GM12878 (cell line): Measurements from ENCODE around the gene GUCY1A1.

Experiments
- BCL11A ChIP-seq: IDR thresholded peaks from 2 replicates; pipeline ENCODE4 v1.6.1; 2011; ENCODE audit warnings: low read depth, low read length
- EP300 ChIP-seq, 2 experiments: fragments of 150-350 bp in 1 of 2; IDR thresholded peaks; 2 replicates each; pipeline ENCODE4 v1.6.1; 2011 to 2012; ENCODE audit warnings: low read depth in 2 of 2, low read length in 2 of 2, borderline replicate concordance in 1 of 2, improper control_type of control experiment in 1 of 2, inconsistent platforms in 1 of 2; ENCODE audit not compliant: control insufficient read depth in 1 of 2
- JUND ChIP-seq: IDR thresholded peaks from 2 replicates; pipeline ENCODE4 v1.6.1; 2012; ENCODE audit warnings: low read depth, mild to moderate bottlenecking, low read length, improper control_type of control experiment, moderate library complexity
- NFIC ChIP-seq: IDR thresholded peaks from 2 replicates; pipeline ENCODE4 v1.6.1; 2012; ENCODE audit warnings: low read depth, mild to moderate bottlenecking, inconsistent platforms, low read length, moderate library complexity
- RCOR1 ChIP-seq: conservative IDR thresholded peaks from 2 replicates; pipeline ENCODE4 v1.6.1; 2012; ENCODE audit warnings: low read depth, low read length, improper control_type of control experiment
- SIN3A ChIP-seq: IDR thresholded peaks from 2 replicates; pipeline ENCODE4 v1.6.1; 2012; ENCODE audit warnings: low read depth, low read length, improper control_type of control experiment
- YY1 ChIP-seq: IDR thresholded peaks from 2 replicates; pipeline ENCODE4 v1.6.1; 2011; ENCODE audit warnings: low read depth, mild to moderate bottlenecking, low read length
- ZNF384 ChIP-seq: IDR thresholded peaks from 2 replicates; pipeline ENCODE4 v1.6.1; 2012; ENCODE audit warnings: low read depth, mild to moderate bottlenecking, low read length, improper control_type of control experiment, borderline replicate concordance
- TF ChIP-seq, protein P1 (sequence below), 3 experiments: IDR thresholded peaks in 2 of 3; conservative IDR thresholded peaks in 1 of 3; 2 replicates each; pipeline ENCODE4 v1.5.1; 2011; ENCODE audit warnings: low read depth in 3 of 3, low read length in 3 of 3, mild to moderate bottlenecking in 3 of 3, control low read depth in 2 of 3, moderate library complexity in 2 of 3, inconsistent platforms in 1 of 3, mixed read lengths in 1 of 3; ENCODE audit not compliant: control insufficient read depth in 2 of 3, insufficient read depth in 1 of 3; ENCODE audit errors: extremely low read depth in 1 of 3
- TF ChIP-seq, protein P2 (sequence below): IDR thresholded peaks from 2 replicates; pipeline ENCODE4 v1.6.1; 2011; ENCODE audit warnings: low read depth, mild to moderate bottlenecking, low read length, moderate library complexity, borderline replicate concordance; ENCODE audit errors: extremely low read depth
- TF ChIP-seq, protein P3 (sequence below): IDR thresholded peaks from 2 replicates; pipeline ENCODE4 v1.6.1; 2011; ENCODE audit warnings: low read depth, low read length, improper control_type of control experiment, borderline replicate concordance

GRCh38 chr4:155761916-155762315, 95.3 kb downstream of the GUCY1A1 start:
- no peak for TF ChIP-seq RCOR1
- no peak for TF ChIP-seq BCL11A
- TF ChIP-seq, protein P1, sequence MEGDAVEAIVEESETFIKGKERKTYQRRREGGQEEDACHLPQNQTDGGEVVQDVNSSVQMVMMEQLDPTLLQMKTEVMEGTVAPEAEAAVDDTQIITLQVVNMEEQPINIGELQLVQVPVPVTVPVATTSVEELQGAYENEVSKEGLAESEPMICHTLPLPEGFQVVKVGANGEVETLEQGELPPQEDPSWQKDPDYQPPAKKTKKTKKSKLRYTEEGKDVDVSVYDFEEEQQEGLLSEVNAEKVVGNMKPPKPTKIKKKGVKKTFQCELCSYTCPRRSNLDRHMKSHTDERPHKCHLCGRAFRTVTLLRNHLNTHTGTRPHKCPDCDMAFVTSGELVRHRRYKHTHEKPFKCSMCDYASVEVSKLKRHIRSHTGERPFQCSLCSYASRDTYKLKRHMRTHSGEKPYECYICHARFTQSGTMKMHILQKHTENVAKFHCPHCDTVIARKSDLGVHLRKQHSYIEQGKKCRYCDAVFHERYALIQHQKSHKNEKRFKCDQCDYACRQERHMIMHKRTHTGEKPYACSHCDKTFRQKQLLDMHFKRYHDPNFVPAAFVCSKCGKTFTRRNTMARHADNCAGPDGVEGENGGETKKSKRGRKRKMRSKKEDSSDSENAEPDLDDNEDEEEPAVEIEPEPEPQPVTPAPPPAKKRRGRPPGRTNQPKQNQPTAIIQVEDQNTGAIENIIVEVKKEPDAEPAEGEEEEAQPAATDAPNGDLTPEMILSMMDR (IDR thresholded peaks at IDR 0.05 in 2 of 3, conservative IDR thresholded peaks at IDR 0.05 in 1 of 3; ENCODE audit: control insufficient read depth in 2 of 3, extremely low read depth in 1 of 3, insufficient read depth in 1 of 3, low read depth in 3 of 3, low read length in 3 of 3), result no peak
- TF ChIP-seq YY1, result no peak
- TF ChIP-seq ZNF384, result no peak
- no peak for TF ChIP-seq NFIC
- no peak for TF ChIP-seq JUND
- TF ChIP-seq EP300 (IDR thresholded peaks at IDR 0.05; ENCODE audit: borderline replicate concordance in 1 of 2, control insufficient read depth in 1 of 2, low read depth in 2 of 2, low read length in 2 of 2), result no peak
- TF ChIP-seq SIN3A, result no peak
- TF ChIP-seq, protein P2, sequence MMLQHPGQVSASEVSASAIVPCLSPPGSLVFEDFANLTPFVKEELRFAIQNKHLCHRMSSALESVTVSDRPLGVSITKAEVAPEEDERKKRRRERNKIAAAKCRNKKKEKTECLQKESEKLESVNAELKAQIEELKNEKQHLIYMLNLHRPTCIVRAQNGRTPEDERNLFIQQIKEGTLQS, result no peak
- TF ChIP-seq, protein P3, sequence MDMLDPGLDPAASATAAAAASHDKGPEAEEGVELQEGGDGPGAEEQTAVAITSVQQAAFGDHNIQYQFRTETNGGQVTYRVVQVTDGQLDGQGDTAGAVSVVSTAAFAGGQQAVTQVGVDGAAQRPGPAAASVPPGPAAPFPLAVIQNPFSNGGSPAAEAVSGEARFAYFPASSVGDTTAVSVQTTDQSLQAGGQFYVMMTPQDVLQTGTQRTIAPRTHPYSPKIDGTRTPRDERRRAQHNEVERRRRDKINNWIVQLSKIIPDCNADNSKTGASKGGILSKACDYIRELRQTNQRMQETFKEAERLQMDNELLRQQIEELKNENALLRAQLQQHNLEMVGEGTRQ, result no peak
